Suppressor macrophage treated with lipopolysaccharide for 4 hours (primary cell): ENCODE results near the gene POLG.
A peak's percentile ranks its signal among the peaks of the same experiment; 100 is the strongest.

Experiments used
- DNase-seq: peaks from one replicate; pipeline ENCODE4 v3.0.0-alpha.2; 2020

POLG gene

GRCh38 chr15:89370120-89370977, 35.7 kb upstream of the POLG start:
- DNase-seq = no peak

- no peak for DNase-seq
Measured at GRCh38 chr15:89369341-89369947, 34.8 kb upstream of the POLG start.

- no peak for DNase-seq
Measured at GRCh38 chr15:89368566-89369223, 34.1 kb upstream of the POLG start.

GRCh38 chr15:89367485-89368451, 33.1 kb upstream of the POLG start:
- peak; percentile 54 for DNase-seq

GRCh38 chr15:89366656-89367393, 32.2 kb upstream of the POLG start:
- no peak for DNase-seq

- DNase-seq = no peak
Measured at GRCh38 chr15:89365462-89366065, 30.9 kb upstream of the POLG start.

GRCh38 chr15:89364741-89365450, 30.3 kb upstream of the POLG start:
- no peak for DNase-seq

- peak; percentile 74 for DNase-seq
Measured at GRCh38 chr15:89364341-89364740, 29.7 kb upstream of the POLG start.

- DNase-seq = no peak
Measured at GRCh38 chr15:89363770-89364169, 29.1 kb upstream of the POLG start.

- peak; percentile 60 for DNase-seq
Measured at GRCh38 chr15:89363133-89363532, 28.5 kb upstream of the POLG start.

- DNase-seq = no peak
Measured at GRCh38 chr15:89362203-89363101, 27.8 kb upstream of the POLG start.

GRCh38 chr15:89361451-89362202, 27.0 kb upstream of the POLG start:
- DNase-seq = peak; percentile 72

GRCh38 chr15:89360294-89360971, 25.8 kb upstream of the POLG start:
- no peak for DNase-seq

GRCh38 chr15:89359471-89360293, 25.1 kb upstream of the POLG start:
- DNase-seq = no peak

GRCh38 chr15:89358755-89359439, 24.3 kb upstream of the POLG start:
- peak; percentile 81 for DNase-seq

GRCh38 chr15:89358435-89358754, 23.8 kb upstream of the POLG start:
- no peak for DNase-seq
